Naive thymus-derived CD8-positive, alpha-beta T cell (primary cell): ENCODE results near the gene ARPC1A. TPM values are rescaled to one million over a fixed set of nuclear protein-coding genes. Genes with fewer than 3 reads are reported as not detected.
"Not testable (repeated sequence)": the region's sequence is repeated elsewhere in the genome, so short reads cannot be mapped to it uniquely, and the experiment has no call there.

ENCODE experiments used
- ATAC-seq, 2 donors: fragments of 150-1000 bp; cut with Tn5 transposase in 1 of 2; sonication (Bioruptor Pico), chemical (Tn5 transposase) in 1 of 2; 1 replicate in 1 of 2; 2 replicates in 1 of 2; pipeline ENCODE4 v1.10.0; 2021; ENCODE audit warnings: mild to moderate bottlenecking in 2 of 2, moderate library complexity in 2 of 2
- POLR2A ChIA-PET: fragments of 350-600 bp; sonication (Branson Sonifier 250); formaldehyde crosslinking; loops from one replicate; lab custom pipeline; 2021; ENCODE audit warnings: antibody characterized with exemption; lab: Charles Lee
- DNase-seq, 10 donors: peaks; one replicate each; pipeline versions ENCODE4 v3.0.0 to v3.0.0-alpha.2; 2020 to 2022
- H3K27ac Mint-ChIP-seq, 10 donors: one replicate each; pipeline ENCODE4 v1.8.0; 2020 to 2022; ENCODE audit warnings: mild to moderate bottlenecking in 10 of 10, mixed read lengths in 10 of 10, moderate library complexity in 4 of 10, inconsistent platforms in 1 of 10
- H3K27me3 Mint-ChIP-seq, 5 donors: one replicate each; pipeline ENCODE4 v1.8.0; 2021 to 2022; ENCODE audit warnings: mixed read lengths in 5 of 5
- H3K36me3 Mint-ChIP-seq, 3 donors: one replicate each; pipeline ENCODE4 v1.8.0; 2020 to 2022; ENCODE audit warnings: mixed read lengths in 3 of 3, mild to moderate bottlenecking in 2 of 3, inconsistent platforms in 1 of 3
- H3K4me1 Mint-ChIP-seq, 4 donors: one replicate each; pipeline ENCODE4 v1.8.0; 2021 to 2022; ENCODE audit warnings: mixed read lengths in 4 of 4
- H3K4me3 Mint-ChIP-seq, 10 donors: one replicate each; pipeline ENCODE4 v1.8.0; 2020 to 2022; ENCODE audit warnings: mild to moderate bottlenecking in 10 of 10, mixed read lengths in 10 of 10, moderate library complexity in 6 of 10, inconsistent platforms in 1 of 10
- H3K9me3 Mint-ChIP-seq, 9 donors: one replicate each; pipeline ENCODE4 v1.8.0; 2020 to 2022; ENCODE audit warnings: mixed read lengths in 9 of 9, mild to moderate bottlenecking in 3 of 9, inconsistent platforms in 1 of 9, moderate library complexity in 1 of 9
- polyA plus RNA-seq, 3 donors: library from polyadenylated mRNA; unstranded; fragments of 300-500 nt; fragmentation: Illumina TruSeq; gene quantifications; one replicate each; pipeline ENCODE4 v1.2.3, GENCODE V29; 2021
- total RNA-seq, 8 experiments: library from RNA in 2 of 8; stranded (reverse) in 2 of 8; gene quantifications; one replicate each; pipeline ENCODE4 v1.2.3 and lab custom pipeline; 2021 to 2026

ARPC1A gene
- total and polyA plus RNA-seq, 5 experiments from 2014 or later: 42.7 to 74.8 (median 47.2) TPM

- DNase-seq: no peak
- ATAC-seq: no peak
- peak overlapping the region; percentile 69 to 99 (median 98) for H3K27ac Mint-ChIP-seq
- H3K4me1 Mint-ChIP-seq: peaks cover 42 to 68% (median 59%) of the 10 kb centered on the region in 4 donors
- H3K36me3 Mint-ChIP-seq: peaks cover 6 to 41% (median 7%) of the 10 kb centered on the region in 3 donors
- POLR2A ChIA-PET: interaction anchor here (0.9 to 6.2 kb wide), 4 partner anchors 12 to 31 kb away, joined by 3 to 102 read pairs (median 39); partner anchors contain the start of genes ARPC1B and PTCD1
- peak overlapping the region; percentile 41 to 98 (median 94) for H3K4me3 Mint-ChIP-seq
- no peaks in the 10 kb centered on the region for H3K27me3 Mint-ChIP-seq
- H3K9me3 Mint-ChIP-seq: no peaks in the 10 kb centered on the region
These were observed 80.9 kb downstream of the ARPC1A start for GRCh38 chr7:99406557-99406956.

GRCh38 chr7:99407872-99408378 is 82.2 kb downstream of the ARPC1A start:
- H3K27ac Mint-ChIP-seq: peak overlapping the region; percentile 82 to 99 (median 98)
- peak overlapping the region; percentile 91 to 100 (median 96) for H3K4me3 Mint-ChIP-seq
- ATAC-seq (peak; percentile 9 to 23), DNase-seq (peak in 6 of 10 donors; percentile 23 to 38 (median 30))
- peaks cover 4 to 43% (median 8%) of the 10 kb centered on the region in 3 donors for H3K36me3 Mint-ChIP-seq
- no peaks in the 10 kb centered on the region for H3K27me3 Mint-ChIP-seq
- H3K9me3 Mint-ChIP-seq: no peaks in the 10 kb centered on the region
- peaks cover 40 to 74% (median 58%) of the 10 kb centered on the region in 4 donors for H3K4me1 Mint-ChIP-seq
- POLR2A ChIA-PET: interaction anchor here (0.8 to 6.2 kb wide), 19 partner anchors 9 to 1022 kb away, joined by 3 to 102 read pairs (median 9); partner anchors contain the start of genes ARPC1B, CPSF4, MEPCE and PTCD1

GRCh38 chr7:99408379-99409191 is 82.9 kb downstream of the ARPC1A start, which contains the start of the genes BUD31 and PDAP1:
BUD31 (plus strand) TSS chr7:99408969; CDS start chr7:99411093, 2,124 bp downstream.
PDAP1 (minus strand) TSS chr7:99408597; CDS start chr7:99408548, 49 bp downstream.
- H3K9me3 Mint-ChIP-seq: no peaks in the 10 kb centered on the region
- peak within 1 kb of the TSS; percentile 94 to 99 (median 98) for H3K27ac Mint-ChIP-seq
- DNase-seq (peak; percentile 79 to 100 (median 96)), ATAC-seq (peak; percentile 82 to 84)
- H3K36me3 Mint-ChIP-seq: peaks cover 0 to 42% (median 9%) of the 10 kb centered on the region in 3 donors
- no peaks in the 10 kb centered on the region for H3K27me3 Mint-ChIP-seq
- H3K4me3 Mint-ChIP-seq: peak within 1 kb of the TSS; percentile 91 to 100 (median 96)
- peaks cover 33 to 74% (median 55%) of the 10 kb centered on the region in 4 donors for H3K4me1 Mint-ChIP-seq
- POLR2A ChIA-PET: interaction anchor here (0.6 to 6.2 kb wide), 30 partner anchors 9 to 1021 kb away, joined by 3 to 102 read pairs (median 6); partner anchors contain the start of genes AP4M1, ARPC1A, ARPC1B and ATP5MF

GRCh38 chr7:99409192-99409572 is 83.5 kb downstream of the ARPC1A start:
- Mint-ChIP-seq H3K27me3 (no peaks in the 10 kb centered on the region), H3K9me3 (no peaks in the 10 kb centered on the region), H3K4me3 (peak overlapping the region; percentile 91 to 100 (median 96)), H3K4me1 (peaks cover 27 to 68% (median 51%) of the 10 kb centered on the region in 4 donors), H3K27ac (peak overlapping the region; percentile 94 to 99 (median 98)), H3K36me3 (peaks cover 0 to 38% (median 9%) of the 10 kb centered on the region in 3 donors)
- DNase-seq (no peak), ATAC-seq (peak; percentile 18 to 24)
- POLR2A ChIA-PET: interaction anchor here (0.6 to 6.2 kb wide), 28 partner anchors 10 to 1020 kb away, joined by 3 to 102 read pairs (median 6); partner anchors contain the start of genes AP4M1, ARPC1A, ARPC1B and ATP5MF

- H3K4me1 Mint-ChIP-seq: peaks cover 26 to 65% (median 49%) of the 10 kb centered on the region in 4 donors
- peak overlapping the region; percentile 70 to 99 (median 98) for H3K27ac Mint-ChIP-seq
- H3K36me3 Mint-ChIP-seq: peaks cover under 1 to 41% (median 9%) of the 10 kb centered on the region in 3 donors
- peak overlapping the region; percentile 91 to 100 (median 96) for H3K4me3 Mint-ChIP-seq
- H3K27me3 Mint-ChIP-seq: no peaks in the 10 kb centered on the region
- POLR2A ChIA-PET: interaction anchor here (1.0 to 6.2 kb wide), 11 partner anchors 15 to 214 kb away, joined by 4 to 102 read pairs (median 14); partner anchors contain the start of genes ARPC1A, ARPC1B, CPSF4 and PTCD1
- H3K9me3 Mint-ChIP-seq: no peaks in the 10 kb centered on the region
- DNase-seq: peak in 1 of 10 donors; percentile 24
- no peak for ATAC-seq
These were observed 84.1 kb downstream of the ARPC1A start for GRCh38 chr7:99409806-99410205.

GRCh38 chr7:99410635-99411034 is 84.9 kb downstream of the ARPC1A start:
- Mint-ChIP-seq H3K4me3 (peak overlapping the region; percentile 91 to 100 (median 96)), H3K27me3 (no peaks in the 10 kb centered on the region), H3K4me1 (peaks cover 30 to 61% (median 48%) of the 10 kb centered on the region in 4 donors), H3K36me3 (peaks cover 5 to 46% (median 9%) of the 10 kb centered on the region in 3 donors), H3K9me3 (no peaks in the 10 kb centered on the region), H3K27ac (peak overlapping the region; percentile 93 to 99 (median 98))
- no peak for DNase-seq
- ATAC-seq: no peak
- POLR2A ChIA-PET: interaction anchor here (0.6 to 6.2 kb wide), 4 partner anchors 34 to 169 kb away, joined by 3 to 102 read pairs (median 4); partner anchors contain the start of genes ARPC1B and ZNF394

GRCh38 chr7:99415513-99416127 is 89.9 kb downstream of the ARPC1A start:
- POLR2A ChIA-PET: interaction anchor here (0.6 kb wide), 2 partner anchors 18 to 640 kb away, joined by 3 to 4 read pairs; no protein-coding TSS in a partner anchor
- not testable (repeated sequence) for ATAC-seq, H3K27me3 Mint-ChIP-seq, H3K9me3 Mint-ChIP-seq, H3K4me3 Mint-ChIP-seq
- peaks cover 7 to 24% (median 12%) of the 10 kb centered on the region in 4 donors for H3K4me1 Mint-ChIP-seq
- H3K36me3 Mint-ChIP-seq: peaks cover 5 to 90% (median 17%) of the 10 kb centered on the region in 3 donors
- DNase-seq: peak in 2 of 10 donors; percentile 24 to 60
- H3K27ac Mint-ChIP-seq: peak overlapping the region in 1 of 10 donors; percentile 46

Other genes starting within 250 kb of the ARPC1A start
- 10 to 100 TPM; 29.0 to 29.1 TPM for gene SMURF1, start 181.8 kb upstream of the ARPC1A start, total RNA-seq
- 1 to 10 TPM in 2 of 3 donors, under 1 TPM in 1; 0.95 to 3.2 (median 2.0) TPM for gene SMURF1, start 181.8 kb upstream of the ARPC1A start, polyA plus RNA-seq
- 1 to 10 TPM; 1.5 to 1.7 TPM for gene KPNA7, start 117.8 kb upstream of the ARPC1A start, total RNA-seq
- not detected for gene KPNA7, start 117.8 kb upstream of the ARPC1A start, polyA plus RNA-seq
- not detected for gene MYH16, start 53.1 kb upstream of the ARPC1A start, total RNA-seq
- gene MYH16, start 53.1 kb upstream of the ARPC1A start, polyA plus RNA-seq: not detected
- 100 to 1,000 TPM; 165 to 170 TPM for gene ARPC1B, start 48.8 kb downstream of the ARPC1A start, total RNA-seq
- gene ARPC1B, start 48.8 kb downstream of the ARPC1A start, polyA plus RNA-seq: 100 to 1,000 TPM; 597 to 712 (median 662) TPM
- 10 to 100 TPM; 70.2 to 75.1 TPM for gene PDAP1, start 82.7 kb downstream of the ARPC1A start, total RNA-seq
- gene PDAP1, start 82.7 kb downstream of the ARPC1A start, polyA plus RNA-seq: 10 to 100 TPM; 24.0 to 35.6 (median 33.4) TPM
- 10 to 100 TPM; 61.7 to 74.6 TPM for gene BUD31, start 83.1 kb downstream of the ARPC1A start, total RNA-seq
- gene BUD31, start 83.1 kb downstream of the ARPC1A start, polyA plus RNA-seq: 100 to 1,000 TPM; 151 to 216 (median 170) TPM
- 10 to 100 TPM; 11.5 to 13.8 TPM for gene PTCD1, start 112.9 kb downstream of the ARPC1A start, total RNA-seq
- 1 to 10 TPM; 2.0 to 3.9 (median 3.2) TPM for gene PTCD1, start 112.9 kb downstream of the ARPC1A start, polyA plus RNA-seq
- gene CPSF4, start 113.0 kb downstream of the ARPC1A start, total RNA-seq: 10 to 100 TPM; 48.6 to 55.2 TPM
- 10 to 100 TPM; 22.9 to 31.3 (median 28.1) TPM for gene CPSF4, start 113.0 kb downstream of the ARPC1A start, polyA plus RNA-seq
- gene ATP5MF, start 140.3 kb downstream of the ARPC1A start, total RNA-seq: 100 to 1,000 TPM; 150 to 165 TPM
- gene ATP5MF, start 140.3 kb downstream of the ARPC1A start, polyA plus RNA-seq: 100 to 1,000 TPM; 421 to 484 (median 453) TPM
- gene ZNF789, start 147.0 kb downstream of the ARPC1A start, total RNA-seq: 10 to 100 TPM; 22.8 to 31.8 TPM
- 1 to 10 TPM; 7.3 to 8.2 (median 8.0) TPM for gene ZNF789, start 147.0 kb downstream of the ARPC1A start, polyA plus RNA-seq
- gene ZNF394, start 174.4 kb downstream of the ARPC1A start, total RNA-seq: 100 to 1,000 TPM; 107 to 120 TPM
- gene ZNF394, start 174.4 kb downstream of the ARPC1A start, polyA plus RNA-seq: 10 to 100 TPM; 58.5 to 67.1 (median 60.8) TPM
- 1 to 10 TPM; 8.9 to 9.9 TPM for gene ZKSCAN5, start 178.8 kb downstream of the ARPC1A start, total RNA-seq
- gene ZKSCAN5, start 178.8 kb downstream of the ARPC1A start, polyA plus RNA-seq: 1 to 10 TPM; 3.0 to 5.7 (median 3.9) TPM
- gene FAM200A, start 226.2 kb downstream of the ARPC1A start, total RNA-seq: 10 to 100 TPM in 1 of 2 experiments, 1 to 10 TPM in 1; 8.6 to 11.3 TPM
- 1 to 10 TPM; 3.2 to 6.3 (median 5.4) TPM for gene FAM200A, start 226.2 kb downstream of the ARPC1A start, polyA plus RNA-seq
- 100 to 1,000 TPM; 179 to 181 TPM for gene ZNF655, start 232.7 kb downstream of the ARPC1A start, total RNA-seq
- gene ZNF655, start 232.7 kb downstream of the ARPC1A start, polyA plus RNA-seq: 10 to 100 TPM; 70.3 to 86.3 (median 74.3) TPM